Dermis microvascular lymphatic vessel endothelial cell (primary cell): ENCODE results near the gene GCDH. TPM values are rescaled to one million over a fixed set of nuclear protein-coding genes. Genes with fewer than 3 reads are reported as not detected.
"Not testable (repeated sequence)": the region's sequence is repeated elsewhere in the genome, so short reads cannot be mapped to it uniquely, and the experiment has no call there.

Experiments used
- DNase-seq, 2 donors: peaks; one replicate each; pipeline versions ENCODE4 v3.0.0 to v3.0.0-alpha.2; 2010; ENCODE audit warnings: low read depth in 2 of 2
- total RNA-seq: library from RNA; depleted of rRNA; stranded (reverse); fragments of >200 nt; gene quantifications from 2 replicates; pipeline ENCODE4 v1.2.1, GENCODE V29; 2014

The GCDH gene
- total RNA-seq, 1 donor from 2014 or later, result 18.9 TPM

GRCh38 chr19:12872941-12873890 lies 17.7 kb upstream of the GCDH start:
- peak; percentile 67 to 79 for DNase-seq

GRCh38 chr19:12873891-12874745 lies 16.8 kb upstream of the GCDH start:
- DNase-seq, result no peak

DNA sequence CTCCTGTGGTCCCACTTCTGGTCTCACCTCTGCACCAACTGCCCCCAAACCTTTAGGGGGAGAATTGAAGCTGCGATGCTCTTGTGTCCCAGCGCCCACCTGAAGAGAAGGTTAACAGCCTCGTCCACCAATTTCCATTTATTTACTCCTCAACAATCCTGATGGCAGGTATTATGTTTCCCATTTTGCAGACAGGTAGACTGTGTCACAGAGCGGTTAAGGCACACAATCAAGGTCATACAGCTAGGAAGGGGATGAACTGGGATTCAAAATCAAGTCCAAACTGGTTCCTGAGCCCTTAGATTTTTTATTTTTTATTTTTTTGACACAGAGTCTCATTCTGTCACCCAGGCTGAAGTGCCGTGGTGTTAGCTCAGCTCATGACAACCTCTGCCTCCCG lies 15.9 kb upstream of the GCDH start:
- no peak for DNase-seq

DNA sequence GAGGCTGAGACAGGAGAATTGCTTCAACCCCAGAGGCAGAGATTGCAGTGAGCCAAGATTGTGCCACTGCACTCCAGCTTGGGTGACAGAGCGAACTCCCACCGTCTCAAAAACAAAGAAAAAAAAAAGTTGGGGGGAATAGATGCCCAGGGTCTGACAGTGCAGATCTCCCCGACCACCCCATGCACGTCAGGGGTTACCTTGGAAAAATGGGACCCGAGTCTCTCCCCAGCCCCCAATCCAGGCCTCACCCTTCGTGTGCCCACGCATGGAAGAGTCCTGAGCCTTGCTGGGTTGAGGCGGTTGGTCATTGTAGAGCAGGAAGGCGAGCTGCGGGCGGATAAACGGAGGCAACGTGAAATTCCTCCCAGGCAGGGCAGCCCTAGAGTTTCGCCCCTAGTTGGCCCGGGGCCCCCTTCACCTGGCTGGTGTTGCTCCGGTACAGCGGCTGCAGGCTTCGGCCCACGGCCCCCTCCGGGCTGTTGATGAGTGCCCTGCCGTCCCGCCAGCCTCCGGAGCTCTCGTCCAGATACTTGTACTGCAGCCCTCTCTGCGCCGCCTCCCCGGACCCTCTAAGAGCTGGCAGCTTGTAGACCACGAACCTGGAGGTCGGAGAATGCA lies 10.3 kb upstream of the GCDH start:
- no peak for DNase-seq

DNA sequence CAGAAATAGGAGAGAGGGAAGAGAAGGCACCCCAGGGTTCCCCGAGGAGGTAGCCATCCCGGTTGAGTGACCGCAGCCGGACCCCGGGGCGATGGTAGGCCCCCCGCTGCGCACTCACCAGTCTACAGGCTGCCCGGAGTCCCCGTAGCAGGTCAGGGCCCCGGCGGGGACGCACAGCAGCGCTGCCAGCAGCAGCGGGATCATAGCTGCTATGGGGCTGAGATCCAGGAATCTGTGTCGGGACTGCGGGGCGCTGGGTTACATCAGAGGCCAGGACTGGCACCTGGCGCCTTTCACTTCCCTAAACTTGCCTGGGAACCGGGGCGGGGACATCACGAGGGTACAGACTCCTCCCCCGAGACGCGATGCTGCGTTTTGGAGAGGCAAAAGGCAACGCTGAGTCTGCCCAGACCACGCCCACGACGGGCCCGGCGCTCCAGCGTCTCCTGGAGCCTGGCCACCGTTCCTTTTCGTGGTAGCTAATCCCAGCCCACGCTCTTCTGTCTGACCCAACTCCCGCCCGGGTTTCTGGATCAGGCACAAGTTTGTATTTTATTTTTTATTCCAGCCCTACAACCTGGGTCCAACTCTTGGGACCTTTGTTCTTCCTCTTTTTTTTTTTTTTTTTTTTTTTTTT lies 9.7 kb upstream of the GCDH start, which contains the start of gene DNASE2:
TSS of gene DNASE2 (minus strand) at position 278 of the 637 bp plus-strand sequence. CDS start at position 204, 74 bp downstream.
- DNase-seq, result peak; percentile 37 to 83

GRCh38 chr19:12882589-12882988 lies 8.4 kb upstream of the GCDH start:
- no peak for DNase-seq

- no peak for DNase-seq
These were observed 6.8 kb upstream of the GCDH start for GRCh38 chr19:12884202-12884601.

- no peak for DNase-seq
These were observed 6.4 kb upstream of the GCDH start for GRCh38 chr19:12884627-12884925.

DNA sequence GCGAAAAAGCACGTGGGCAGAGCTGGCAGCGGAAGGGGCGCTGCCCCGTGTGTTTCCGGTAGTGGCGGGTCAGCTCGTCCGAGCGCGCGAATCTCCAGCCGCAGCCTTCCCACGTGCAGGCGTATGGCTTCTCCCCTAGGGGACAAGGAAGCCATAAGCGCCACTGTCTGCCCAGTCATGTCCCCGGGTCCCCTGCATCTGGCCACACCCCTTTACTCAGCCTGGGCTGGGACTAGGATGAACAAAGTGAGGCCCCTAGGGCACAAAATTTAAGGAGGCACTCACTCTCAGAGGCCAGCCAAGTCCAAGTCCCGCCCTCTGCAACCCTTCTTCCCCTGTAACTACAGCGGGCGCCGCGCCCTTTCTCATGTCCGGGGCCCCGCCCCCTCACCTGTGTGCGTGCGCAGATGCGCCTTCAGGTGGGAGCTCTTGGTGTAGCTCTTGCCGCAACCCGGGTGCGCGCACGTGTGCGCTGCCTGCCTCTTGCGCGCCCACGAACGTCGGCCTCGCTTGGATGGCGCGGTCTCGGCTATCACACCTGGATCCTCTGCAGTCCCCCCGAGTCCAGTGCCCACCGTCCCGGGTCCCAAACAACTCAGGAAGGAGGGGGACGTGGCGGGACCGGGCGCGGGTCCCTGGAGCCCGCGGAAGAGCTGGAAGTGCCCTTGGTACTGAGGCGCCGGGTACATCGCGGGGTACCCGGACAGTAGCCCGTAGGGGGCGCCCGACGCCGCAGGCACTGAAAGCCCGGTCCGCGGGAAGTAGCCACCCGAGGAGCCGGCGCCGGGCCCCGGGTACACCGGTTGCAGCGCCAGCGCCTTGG lies 5.8 kb upstream of the GCDH start:
- DNase-seq, result peak; percentile 20 to 72

GRCh38 chr19:12885749-12886650 lies 5.0 kb upstream of the GCDH start:
- DNase-seq, result no peak

GRCh38 chr19:12886651-12886968 lies 4.3 kb upstream of the GCDH start:
- no peak for DNase-seq

GRCh38 chr19:12886969-12887747 lies 3.8 kb upstream of the GCDH start, which contains the start of gene KLF1:
KLF1 (minus strand) TSS chr19:12887201; CDS start chr19:12887140, 61 bp downstream.
- no peak for DNase-seq

- DNase-seq, result no peak
These were observed 2.9 kb upstream of the GCDH start for GRCh38 chr19:12888006-12888603.

GRCh38 chr19:12890299-12890786 lies 617 bp upstream of the GCDH start:
- DNase-seq, result not testable (repeated sequence)

DNA sequence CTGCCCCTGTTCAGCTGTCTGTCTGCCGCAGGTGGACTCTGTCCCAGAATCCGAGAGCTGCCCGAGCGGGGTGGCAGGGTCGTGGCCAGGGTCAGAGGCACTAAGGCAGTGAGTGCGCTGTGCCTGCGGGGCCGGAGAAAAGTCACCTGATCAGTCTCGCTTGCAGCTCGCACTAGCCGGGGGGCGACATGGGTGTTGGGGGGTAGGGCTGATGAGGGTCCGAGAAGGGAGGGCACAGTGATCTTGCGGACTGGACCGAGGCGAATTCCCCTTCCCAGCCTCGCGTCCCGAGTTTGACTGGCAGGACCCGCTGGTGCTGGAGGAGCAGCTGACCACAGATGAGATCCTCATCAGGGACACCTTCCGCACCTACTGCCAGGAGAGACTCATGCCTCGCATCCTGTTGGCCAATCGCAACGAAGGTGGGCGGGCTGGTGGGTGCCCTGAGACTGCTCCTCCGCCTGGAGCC lies 627 bp downstream of the GCDH start:
- no peak for DNase-seq

DNA sequence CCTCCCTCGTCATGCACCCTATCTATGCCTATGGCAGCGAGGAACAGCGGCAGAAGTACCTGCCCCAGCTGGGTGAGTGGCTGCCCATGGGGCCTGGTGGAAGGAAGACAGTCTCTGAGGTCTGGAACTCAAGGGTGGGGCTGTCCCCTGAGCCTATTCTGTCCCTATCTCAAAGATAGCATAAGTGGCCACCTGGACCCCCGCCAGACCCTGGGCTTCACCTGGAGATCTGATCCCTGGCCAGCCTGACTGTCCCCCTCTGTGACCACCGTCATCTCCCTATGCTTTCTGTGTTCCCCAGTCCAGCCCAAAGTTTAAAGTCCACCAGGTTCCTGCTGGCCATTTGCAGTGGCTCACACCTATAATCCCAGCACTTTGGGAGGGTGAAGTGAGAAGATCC lies 2.6 kb downstream of the GCDH start:
- DNase-seq, result no peak

GRCh38 chr19:12896460-12896859 lies 5.5 kb downstream of the GCDH start:
- no peak for DNase-seq

DNA sequence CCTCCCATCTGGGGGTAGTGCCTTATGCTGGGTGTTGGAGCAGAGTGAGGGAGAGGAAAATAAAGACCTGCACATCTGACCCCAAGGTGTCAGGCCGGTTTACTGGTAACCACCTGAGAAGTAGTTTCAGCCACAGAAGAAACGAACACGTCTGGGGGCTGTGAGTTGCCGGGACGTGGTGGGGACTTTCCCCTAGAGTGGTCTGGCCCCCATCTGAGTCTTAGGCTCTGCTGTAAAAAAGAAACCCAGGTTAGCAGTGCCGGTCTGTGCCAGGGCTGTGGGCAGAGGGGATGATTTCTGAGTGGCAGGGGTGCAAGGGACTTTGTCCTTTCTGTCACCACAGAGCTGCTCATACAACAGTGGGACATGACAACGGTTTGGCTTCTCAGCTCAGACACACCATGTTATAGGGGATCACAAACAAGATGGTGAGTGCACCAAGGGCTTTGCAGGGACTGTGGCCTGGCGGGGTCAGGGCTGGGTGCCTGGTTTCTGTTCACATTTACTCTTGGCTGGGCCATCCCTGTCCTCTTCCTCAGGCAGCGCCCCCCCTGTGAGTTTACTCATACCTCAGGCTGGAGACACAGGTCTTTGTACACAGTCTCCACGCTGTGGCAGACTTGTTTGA lies 9.0 kb downstream of the GCDH start:
- no peak for DNase-seq
